ENCODE data around the gene MTHFR.

The MTHFR gene

GRCh38 chr1:11764519-11764918 is 41.2 kb downstream of the MTHFR start:
- DNase-seq (ENCODE audit: low read depth, low spot score): no peak
- H3K27ac ChIP-seq: no peak overlapping the region

GRCh38 chr1:11764115-11764514 is 41.6 kb downstream of the MTHFR start:
- H3K27ac ChIP-seq: no peak overlapping the region
- DNase-seq (ENCODE audit: low read depth, low spot score): no peak

GRCh38 chr1:11761988-11762406 is 43.8 kb downstream of the MTHFR start, which contains the start of gene C1orf167:
Gene C1orf167 (plus strand): TSS chr1:11762193. CDS start chr1:11764401, 2,208 bp downstream.
- H3K27ac ChIP-seq: no peak within 1 kb of the TSS
- DNase-seq (ENCODE audit: low read depth, low spot score): no peak

- DNase-seq (ENCODE audit: low read depth, low spot score): no peak
- no peak overlapping the region for H3K27ac ChIP-seq
Observed at GRCh38 chr1:11761285-11761684, 44.5 kb downstream of the MTHFR start.

GRCh38 chr1:11759791-11760190 is 46.0 kb downstream of the MTHFR start:
- DNase-seq (ENCODE audit: low read depth, low spot score): no peak
- no peak overlapping the region for H3K27ac ChIP-seq

- no peak for DNase-seq (ENCODE audit: low read depth, low spot score)
- no peak overlapping the region for H3K27ac ChIP-seq
Observed at GRCh38 chr1:11757047-11757446, 48.7 kb downstream of the MTHFR start.

GRCh38 chr1:11753555-11754208 is 52.1 kb downstream of the MTHFR start:
- H3K27ac ChIP-seq: no peak overlapping the region
- no peak for DNase-seq (ENCODE audit: low read depth, low spot score)

GRCh38 chr1:11752359-11753088 is 53.2 kb downstream of the MTHFR start:
- no peak for DNase-seq (ENCODE audit: low read depth, low spot score)
- H3K27ac ChIP-seq: no peak overlapping the region

GRCh38 chr1:11751087-11751486 is 54.7 kb downstream of the MTHFR start:
- no peak overlapping the region for H3K27ac ChIP-seq
- DNase-seq (ENCODE audit: low read depth, low spot score): no peak

GRCh38 chr1:11749996-11750395 is 55.8 kb downstream of the MTHFR start:
- DNase-seq (ENCODE audit: low read depth, low spot score): no peak
- no peak overlapping the region for H3K27ac ChIP-seq

- no peak for DNase-seq (ENCODE audit: low read depth, low spot score)
Observed at GRCh38 chr1:11749203-11749689, 56.5 kb downstream of the MTHFR start.

GRCh38 chr1:11748294-11749202 is 57.2 kb downstream of the MTHFR start:
- no peak for DNase-seq (ENCODE audit: low read depth, low spot score)
- no peak overlapping the region for H3K27ac ChIP-seq

More at GRCh38 chr1:11749203-11749689, 56.5 kb downstream of the MTHFR start:
- no peak overlapping the region for H3K27ac ChIP-seq

GRCh38 chr1:11746795-11747487 is 58.8 kb downstream of the MTHFR start:
- H3K27ac ChIP-seq: no peak overlapping the region
- no peak for DNase-seq (ENCODE audit: low read depth, low spot score)

- DNase-seq (ENCODE audit: low read depth, low spot score): no peak
Observed at GRCh38 chr1:11746092-11746491, 59.7 kb downstream of the MTHFR start.

GRCh38 chr1:11744287-11744686 is 61.5 kb downstream of the MTHFR start:
- no peak for DNase-seq (ENCODE audit: low read depth, low spot score)
- H3K27ac ChIP-seq: no peak overlapping the region

More at GRCh38 chr1:11746092-11746491, 59.7 kb downstream of the MTHFR start:
- H3K27ac ChIP-seq: no peak overlapping the region

- no peak overlapping the region for H3K27ac ChIP-seq
- no peak for DNase-seq (ENCODE audit: low read depth, low spot score)
Observed at GRCh38 chr1:11741919-11742558, 63.7 kb downstream of the MTHFR start.

- H3K27ac ChIP-seq: no peak overlapping the region
- no peak for DNase-seq (ENCODE audit: low read depth, low spot score)
Observed at GRCh38 chr1:11741482-11741881, 64.3 kb downstream of the MTHFR start.

- H3K27ac ChIP-seq: no peak overlapping the region
- no peak for DNase-seq (ENCODE audit: low read depth, low spot score)
Observed at GRCh38 chr1:11740258-11741192, 65.2 kb downstream of the MTHFR start.

Measured in epithelial cell of prostate (primary cell).